GM19043 (cell line): ENCODE measurements around the gene RHEX.

ENCODE experiments used
- ATAC-seq: cut with Tn5 transposase; IDR thresholded peaks from one replicate; pipeline ENCODE4 v1.9.1; 2021; ENCODE audit warnings: low read depth; ENCODE audit not compliant: unreplicated experiment

The RHEX gene

DNA sequence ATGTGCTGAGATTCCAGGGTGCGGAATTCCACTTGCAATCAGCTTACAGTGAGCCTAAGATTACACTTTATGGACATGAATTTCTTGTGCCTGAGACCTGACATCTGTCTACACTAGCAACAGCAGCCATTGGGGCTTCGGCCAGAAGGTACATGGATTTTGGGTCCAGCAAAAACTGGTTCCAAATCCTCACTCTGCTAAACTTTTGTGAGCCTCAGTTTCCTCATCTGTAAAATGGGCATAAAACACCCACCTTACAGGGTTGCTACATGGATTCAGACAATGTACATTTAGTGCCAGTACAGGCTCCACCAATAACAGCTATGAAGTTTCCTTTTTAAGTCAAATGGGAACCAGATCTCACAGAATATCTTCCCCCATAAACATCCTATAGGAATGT lies 30.8 kb downstream of the RHEX start:
- no peak for ATAC-seq

DNA sequence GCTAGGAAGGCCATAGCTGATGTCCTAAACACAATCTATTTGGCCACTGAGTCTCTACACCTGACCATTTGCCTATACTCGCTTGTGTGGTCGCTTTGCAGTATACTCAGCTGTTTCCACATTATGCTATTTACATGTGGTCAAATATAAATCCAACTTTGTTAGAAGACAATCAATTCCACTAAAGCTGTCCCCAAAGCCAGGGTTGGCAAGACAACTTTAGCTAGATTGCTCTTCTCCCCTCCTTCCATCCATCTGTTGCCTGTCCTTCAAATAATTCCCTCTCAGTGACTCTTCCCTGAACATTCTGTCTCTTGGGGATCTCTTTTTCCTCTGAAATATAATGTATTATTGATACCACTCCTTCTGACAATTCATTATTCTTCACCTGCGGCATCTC lies 34.1 kb downstream of the RHEX start:
- ATAC-seq: no peak

DNA sequence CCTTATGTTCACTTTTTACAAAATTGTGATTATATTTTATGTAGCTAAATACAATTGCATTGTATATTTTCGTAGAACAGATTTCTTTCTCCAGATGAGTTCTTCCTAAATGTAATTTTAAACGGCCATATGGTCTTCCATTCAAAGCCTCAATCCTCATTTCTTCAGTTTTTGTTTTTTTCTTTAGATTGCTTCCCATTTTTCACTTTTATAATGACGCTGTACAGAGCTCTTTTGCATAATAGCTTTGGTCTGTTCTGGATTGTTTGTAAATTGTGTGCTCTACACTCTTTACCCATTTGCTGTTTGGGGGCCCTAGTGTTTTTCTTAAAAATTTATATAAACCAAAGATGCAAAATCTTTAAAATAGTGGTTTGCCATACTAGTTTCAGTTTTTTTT lies 36.4 kb downstream of the RHEX start:
- no peak for ATAC-seq

DNA sequence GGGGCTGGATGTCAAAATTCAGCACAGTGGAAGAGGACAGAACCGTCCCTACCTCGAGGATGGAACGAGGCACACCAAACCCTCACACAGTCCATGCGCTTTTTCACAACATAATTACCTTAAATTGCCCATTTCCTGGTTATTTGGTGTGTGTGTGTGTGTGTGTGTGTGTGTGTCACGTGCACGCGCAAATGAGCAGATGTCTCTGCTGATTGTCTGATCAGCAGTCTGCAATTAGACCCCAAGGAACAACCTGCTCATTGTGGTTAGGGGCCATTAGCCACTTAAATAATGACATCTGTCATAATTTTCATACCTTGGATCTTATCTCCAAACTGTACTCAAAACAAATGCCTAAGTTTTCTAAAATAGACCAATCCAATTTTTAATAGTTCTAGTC lies 41.1 kb downstream of the RHEX start:
- no peak for ATAC-seq

DNA sequence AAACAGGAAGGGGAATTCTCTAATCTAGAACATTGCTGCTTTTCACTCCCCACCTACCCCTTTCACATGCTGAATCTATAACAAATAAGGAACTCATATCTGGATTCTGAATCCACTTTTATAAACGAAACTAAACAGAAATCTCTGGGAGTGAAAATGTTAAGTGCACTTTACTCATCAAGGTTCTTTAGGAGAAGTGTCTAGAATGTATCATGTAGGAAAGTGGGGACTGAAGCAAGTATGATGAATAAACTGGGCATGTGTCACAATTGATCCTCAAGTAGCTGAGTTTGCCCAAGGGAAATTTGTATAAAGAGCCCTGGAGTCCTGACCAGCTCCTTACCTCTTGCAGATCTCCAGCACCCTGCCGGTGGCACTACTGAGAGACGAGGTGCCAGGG lies 44.4 kb downstream of the RHEX start:
- ATAC-seq: no peak

DNA sequence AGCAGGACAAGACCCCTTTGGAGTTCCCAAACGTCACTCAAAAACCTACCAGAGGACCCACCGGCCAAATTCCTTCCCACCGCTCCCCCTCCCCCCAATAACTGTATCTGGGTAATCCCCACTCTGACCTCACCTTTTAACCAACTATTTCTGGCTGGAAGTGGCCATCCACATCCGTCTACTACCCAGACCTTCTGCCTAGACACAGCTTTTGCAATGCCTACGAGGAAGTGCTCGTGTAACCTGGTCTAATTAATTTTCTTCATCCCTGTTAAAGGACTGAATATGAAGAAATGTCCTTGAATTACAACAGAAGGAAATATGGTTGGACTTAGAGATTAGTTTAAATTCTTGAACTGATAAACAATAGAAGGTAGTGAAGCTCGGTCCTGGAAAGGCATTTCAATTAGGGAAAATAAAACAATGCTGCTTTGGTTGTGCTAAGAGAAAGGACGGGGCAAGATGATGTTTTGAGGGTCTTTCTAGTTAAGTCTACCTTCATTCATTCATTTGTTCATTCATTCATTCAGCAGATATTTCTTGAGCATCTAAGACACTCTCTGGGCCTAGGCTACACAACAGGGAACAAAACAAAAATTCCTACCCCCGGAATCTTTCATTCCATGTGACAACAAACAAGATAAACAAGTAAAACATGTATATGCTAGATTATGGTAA lies 45.4 kb downstream of the RHEX start:
- ATAC-seq: no peak

DNA sequence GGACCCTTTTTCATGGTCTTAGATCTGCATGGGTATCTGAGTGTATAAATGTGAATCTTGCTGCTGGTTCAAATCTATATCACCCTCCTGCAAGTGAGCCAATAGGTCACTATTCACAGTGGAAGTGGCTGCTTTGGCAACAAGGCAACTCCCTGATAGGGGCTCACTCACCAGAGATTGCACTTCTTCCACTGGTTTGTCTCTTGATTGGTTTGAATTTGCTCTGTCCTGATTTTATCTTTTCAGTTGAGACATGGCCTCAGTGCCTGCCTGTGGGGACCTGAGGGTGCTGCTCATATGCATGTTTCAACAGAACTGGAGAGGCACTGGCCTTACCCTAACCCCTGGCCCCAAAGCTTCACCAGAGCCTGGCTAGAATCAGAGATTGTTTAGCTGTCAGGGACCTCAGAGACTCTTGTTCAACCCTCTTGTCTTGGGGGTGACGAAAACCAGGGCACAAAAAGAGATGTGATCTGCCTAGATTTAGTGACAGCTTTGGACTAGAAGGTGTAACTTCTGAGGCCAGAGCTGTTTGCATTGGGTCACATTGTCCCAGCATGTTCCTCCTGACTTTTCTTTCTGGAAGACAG lies 47.3 kb downstream of the RHEX start:
- ATAC-seq: no peak

DNA sequence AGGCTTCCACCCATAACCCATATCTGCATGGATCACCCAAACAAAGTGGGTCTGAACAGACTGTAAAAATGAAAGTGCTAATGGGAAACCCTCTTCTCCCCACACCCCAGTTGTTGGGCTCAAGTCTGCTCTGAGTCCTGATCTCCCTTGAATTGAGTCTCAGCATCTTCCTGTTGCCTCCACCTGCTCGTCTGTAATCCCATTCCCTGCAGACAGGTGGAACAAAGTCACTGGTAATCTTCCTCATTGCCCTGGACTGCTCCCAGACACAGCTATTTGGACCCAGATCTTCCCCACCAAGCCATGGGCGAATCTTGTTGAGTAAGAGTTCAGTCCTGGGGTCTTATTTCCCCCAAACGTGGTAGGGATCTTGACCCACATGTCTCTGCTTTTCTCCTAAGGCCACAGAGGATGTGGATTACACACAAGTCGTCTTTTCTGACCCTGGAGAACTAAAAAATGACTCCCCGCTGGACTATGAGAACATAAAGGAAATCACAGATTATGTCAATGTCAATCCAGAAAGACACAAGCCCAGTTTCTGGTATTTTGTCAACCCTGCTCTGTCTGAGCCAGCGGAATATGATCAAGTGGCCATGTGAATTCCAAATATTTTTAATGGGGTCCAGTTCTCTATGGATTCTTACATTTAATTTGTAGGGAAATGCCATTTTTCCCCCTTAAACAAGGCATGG lies 48.5 kb downstream of the RHEX start:
- ATAC-seq: no peak

DNA sequence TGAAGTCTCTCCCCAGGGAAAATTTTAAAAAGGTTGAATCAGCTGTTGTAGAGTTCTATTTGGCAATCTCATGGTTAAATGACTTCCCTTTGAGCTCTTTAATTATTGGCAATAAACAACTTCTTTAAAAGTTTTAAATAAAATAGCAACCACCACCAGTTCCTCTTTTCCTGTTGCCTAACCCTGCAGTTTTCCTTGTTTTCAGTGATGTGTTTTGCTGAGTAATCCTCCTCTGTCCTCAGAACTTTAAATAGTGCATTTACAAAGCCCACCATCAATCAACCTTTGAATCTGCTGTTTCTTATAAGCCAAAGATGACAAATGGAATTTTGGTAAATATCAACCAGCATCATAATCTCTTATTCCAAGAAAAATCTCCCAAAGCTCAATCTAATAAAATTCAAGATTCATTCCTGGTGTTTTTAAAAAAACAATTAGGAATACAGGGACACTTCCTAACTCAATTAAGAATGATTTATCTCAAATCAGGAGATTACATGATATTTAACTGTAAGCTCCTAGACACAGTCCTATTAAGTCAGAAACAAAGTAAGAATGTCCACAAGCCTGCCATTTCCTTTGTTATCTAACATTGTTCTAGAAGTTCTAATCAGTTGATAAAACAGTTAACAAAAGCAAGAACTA lies 49.4 kb downstream of the RHEX start:
- ATAC-seq: no peak

DNA sequence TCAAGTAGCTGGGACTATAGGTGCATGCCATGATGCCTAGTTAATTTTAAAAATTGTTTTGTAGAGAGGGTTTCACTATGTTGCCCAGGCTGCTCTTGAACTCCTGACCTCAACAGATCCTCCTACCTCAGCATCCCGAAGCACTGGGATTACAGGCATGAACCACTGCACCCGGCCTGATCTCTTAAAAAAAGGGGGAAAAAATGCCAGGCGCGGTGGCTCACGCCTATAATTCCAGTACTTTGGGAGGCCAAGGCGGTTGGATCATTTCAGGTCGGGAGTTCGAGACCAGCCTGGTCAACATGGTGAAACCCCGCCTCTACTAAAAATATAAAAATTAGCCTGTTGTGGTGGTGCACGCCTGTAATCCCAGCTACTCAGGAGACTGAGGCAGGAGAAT lies 51.0 kb downstream of the RHEX start:
- ATAC-seq: no peak

DNA sequence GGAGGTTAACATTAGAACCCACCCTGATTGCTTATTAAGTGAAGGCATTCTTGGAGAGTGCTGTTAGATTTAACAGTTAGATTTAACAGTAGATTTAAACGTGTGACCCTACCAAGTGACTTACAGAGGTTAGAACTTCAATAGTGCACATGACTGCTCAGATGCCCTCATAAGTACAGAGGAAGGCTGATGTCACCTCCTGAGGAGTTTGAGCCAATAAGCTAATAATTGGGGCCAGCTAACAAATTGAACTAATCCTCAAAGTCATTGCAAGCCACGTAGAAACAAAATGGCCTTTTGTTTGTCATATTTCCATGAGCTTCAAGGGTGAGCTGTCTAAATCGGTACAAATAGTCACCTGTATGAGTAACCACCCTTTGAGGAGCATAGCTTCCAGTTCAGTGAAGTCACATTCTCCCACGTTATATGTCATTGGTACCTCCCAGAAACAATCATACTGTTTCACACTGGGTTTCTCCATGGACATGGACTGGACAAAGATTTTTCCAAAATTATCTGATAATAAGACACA lies 52.6 kb downstream of the RHEX start:
- no peak for ATAC-seq

DNA sequence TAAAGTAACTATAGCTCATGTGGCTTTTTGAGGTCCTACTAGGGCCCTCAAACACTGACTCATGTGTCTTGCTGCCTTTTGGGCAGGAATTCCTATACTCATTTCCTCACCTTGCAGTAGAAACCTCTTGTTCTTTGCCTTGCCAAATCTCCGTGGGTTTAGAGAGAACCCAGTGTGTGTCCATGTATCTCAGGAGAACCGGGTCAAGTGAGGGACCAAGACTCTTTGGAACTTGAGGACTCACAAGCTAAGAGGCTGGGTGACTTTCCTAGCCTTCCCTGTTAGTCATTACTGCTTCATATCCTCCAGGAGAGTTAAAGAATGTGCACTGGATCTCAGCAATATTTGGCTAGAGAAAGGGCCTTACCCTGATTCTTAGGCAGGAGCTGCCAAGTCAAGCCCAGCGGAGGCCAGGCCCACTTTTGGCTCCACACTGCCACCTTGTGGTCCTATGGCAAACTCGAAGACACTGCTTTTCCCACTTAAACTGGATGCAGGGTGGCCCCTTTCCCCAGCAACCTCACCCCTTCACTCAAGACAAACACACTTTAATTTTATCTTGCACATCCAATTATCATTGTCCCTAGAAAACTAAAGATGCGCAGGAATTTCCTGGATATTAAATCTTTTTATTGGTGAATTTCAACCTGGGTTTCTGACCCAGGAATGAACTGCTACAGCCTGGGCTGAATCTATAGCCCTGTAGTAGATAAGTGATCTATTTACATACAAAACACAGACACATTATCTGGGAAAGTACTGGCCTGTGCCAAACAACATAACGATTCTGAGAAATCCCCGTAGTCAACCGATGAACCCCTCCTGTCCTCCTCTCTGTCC lies 53.6 kb downstream of the RHEX start:
- ATAC-seq: no peak

DNA sequence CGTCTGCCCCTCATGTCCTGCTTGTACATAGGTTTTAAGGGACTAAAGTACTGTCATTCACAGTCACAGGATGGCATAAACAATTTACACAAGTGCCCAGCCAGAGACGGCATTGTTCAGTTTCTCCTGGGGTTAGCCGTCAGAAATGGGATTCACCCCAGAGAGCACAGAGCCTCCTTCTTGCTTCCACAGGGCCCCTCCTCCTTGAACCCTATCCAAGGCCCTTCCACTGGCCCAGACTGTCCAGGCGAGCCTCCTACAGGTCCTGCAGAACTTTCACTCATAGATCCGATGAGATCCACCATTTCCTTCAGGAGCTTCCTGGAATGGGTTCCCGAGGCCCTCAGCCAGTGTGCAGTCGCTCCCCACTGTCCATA lies 54.2 kb downstream of the RHEX start:
- ATAC-seq: no peak

DNA sequence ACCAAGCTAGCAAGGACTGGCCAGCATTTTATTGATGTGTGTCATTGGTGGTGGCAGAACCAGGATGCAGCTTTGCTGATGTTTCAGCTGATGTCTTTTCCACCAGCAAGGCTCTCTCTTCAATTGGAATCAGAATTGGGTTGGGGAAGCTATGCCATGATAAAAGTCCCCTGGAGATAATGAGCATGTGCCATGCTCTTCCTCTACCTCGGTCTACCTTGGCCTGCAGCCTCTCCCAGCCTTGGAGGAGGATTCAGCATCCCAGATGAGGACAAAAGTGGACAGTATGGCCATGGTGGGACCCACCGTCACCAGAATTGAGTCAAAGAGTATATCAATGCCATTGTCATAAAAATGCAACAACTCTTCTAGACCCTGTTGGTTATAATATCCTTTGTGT lies 55.7 kb downstream of the RHEX start:
- no peak for ATAC-seq

DNA sequence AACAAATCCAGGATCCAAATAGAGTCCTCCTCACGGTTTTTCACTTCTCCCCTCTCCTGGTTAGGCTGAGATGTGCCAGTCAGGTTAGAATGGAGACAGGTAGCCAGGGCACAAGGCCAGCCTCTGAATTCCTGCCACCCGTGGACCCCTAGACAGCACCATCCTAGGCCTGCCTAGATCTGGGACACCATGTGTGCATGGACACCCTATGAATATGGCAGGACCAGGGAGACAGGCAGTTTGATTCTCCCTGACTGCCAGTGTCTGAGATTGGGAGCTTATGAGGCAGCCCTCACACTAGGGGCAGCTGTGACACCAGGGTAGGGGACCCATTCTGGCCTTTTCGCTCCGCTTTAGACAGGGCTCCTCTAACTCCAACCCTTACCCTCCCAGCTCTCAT lies 56.7 kb downstream of the RHEX start:
- no peak for ATAC-seq

DNA sequence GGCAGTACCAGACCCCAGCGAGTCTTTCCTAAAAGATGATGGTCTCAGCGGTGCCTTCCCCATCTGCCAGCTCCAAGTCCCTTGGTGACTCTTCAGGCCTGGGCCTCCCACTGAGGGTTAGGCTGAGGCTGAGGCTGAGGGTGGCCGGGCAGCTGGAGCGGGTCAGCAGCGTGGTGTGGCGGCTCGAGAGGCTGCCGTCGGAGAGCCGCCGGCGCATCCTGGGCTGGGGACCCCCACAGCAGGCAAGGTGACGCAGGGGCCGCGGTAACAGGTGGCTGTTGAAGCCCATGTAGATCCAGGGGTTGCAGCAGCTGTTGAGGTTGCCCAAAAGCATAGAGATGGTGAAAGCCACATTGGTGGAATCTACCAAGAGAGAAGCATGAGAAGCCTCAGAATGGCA lies 57.2 kb downstream of the RHEX start:
- no peak for ATAC-seq

DNA sequence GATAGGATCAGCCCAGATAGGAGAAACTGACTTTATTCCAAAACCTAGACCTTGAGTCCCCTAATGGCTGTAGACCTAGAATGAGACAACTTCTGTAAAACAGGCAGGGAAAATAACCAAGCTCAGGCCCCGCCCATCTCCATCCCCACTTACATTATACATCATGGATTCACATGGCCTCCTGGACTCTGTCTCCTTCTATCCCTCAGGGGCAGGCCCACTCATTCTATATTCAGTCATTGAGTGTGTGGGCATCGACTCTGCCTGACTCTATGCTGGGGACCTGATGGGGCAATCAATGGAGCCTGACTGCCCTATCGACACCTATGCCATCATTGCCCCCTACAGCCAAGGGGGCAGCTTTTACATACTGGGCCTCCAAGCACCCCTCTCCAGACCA lies 57.8 kb downstream of the RHEX start:
- no peak for ATAC-seq

DNA sequence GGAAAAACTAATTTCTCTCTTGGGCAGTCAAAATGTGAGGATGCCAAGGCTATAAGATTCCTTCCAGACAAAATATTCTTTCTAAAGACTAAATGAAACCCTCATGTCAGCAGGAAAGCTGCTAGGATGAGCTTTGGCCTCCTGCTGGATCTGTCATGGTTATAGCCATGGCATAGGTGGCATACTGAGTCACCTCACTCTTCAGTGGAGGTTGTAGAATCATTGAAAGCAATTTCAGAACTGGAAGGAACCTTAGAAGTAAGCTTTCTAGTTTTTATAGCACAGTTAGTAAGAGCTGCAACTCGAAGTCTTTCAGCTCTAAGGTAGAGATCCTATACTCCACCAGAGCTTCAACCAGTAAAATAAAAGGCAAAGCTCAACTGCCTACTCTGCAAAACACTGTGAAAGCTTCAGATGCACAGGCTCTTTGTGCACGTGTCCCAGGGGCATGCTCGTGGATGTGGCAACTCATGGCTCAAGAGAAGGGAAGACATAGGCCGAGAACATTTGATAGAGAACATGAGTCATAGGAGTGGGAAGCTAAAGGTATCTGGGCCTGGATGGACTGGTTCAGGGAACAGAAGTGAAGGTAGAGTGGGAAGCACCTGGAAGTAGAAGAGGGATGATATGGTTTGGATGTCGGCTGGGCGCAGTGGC lies 58.4 kb downstream of the RHEX start:
- ATAC-seq: no peak

DNA sequence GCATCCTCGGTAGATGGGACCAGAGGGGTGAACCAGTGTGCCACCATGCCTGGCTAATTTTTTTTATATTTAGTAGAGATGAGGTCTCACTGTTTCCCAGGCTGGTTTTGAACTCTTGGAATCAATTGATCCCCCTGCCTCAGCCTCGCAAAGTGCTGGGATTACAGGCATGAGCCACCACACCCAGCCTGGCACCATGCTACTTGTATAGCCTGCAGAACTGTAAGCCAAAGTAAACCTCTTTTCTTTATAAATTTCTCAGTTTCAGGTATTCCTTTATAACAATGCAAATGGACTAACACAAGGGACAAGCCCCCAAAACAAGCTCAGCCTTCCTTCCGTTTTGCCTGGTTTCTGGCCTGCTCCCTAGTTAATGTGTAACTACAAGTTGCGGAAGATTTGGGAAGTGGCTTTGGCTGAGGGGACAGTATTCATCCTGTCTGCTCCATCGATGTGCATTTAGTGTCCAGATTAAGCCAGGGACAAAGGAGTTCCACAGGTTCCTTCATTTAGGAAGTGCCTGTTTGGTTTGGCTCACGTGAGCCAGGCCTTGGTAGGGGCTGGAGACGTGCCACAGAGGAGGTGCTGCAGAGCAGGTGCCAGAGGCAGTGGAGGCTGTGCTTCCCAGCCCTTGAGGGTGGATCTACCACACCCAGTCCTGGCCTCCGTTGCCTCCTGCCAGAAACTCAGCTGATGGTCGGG lies 59.8 kb downstream of the RHEX start:
- ATAC-seq: no peak
